H9 (cell line): ENCODE data around the gene NFIX. TPM values are rescaled to one million over a fixed set of nuclear protein-coding genes. Genes with fewer than 3 reads are reported as not detected.
A peak's percentile ranks its signal among the peaks of the same experiment; 100 is the strongest.

ENCODE experiments used
- DNase-seq: peaks from one replicate; pipeline ENCODE4 v3.0.0-alpha.2; 2017
- H2AFZ ChIP-seq: one replicate; pipeline ENCODE4 v1.6.1; 2013; ENCODE audit warnings: mild to moderate bottlenecking, low read length, control low read depth, moderate library complexity
- H2AK5ac ChIP-seq: 2 replicates; pipeline ENCODE4 v1.6.1; 2013; ENCODE audit warnings: low read length, control low read depth, mixed read lengths; ENCODE audit not compliant: insufficient read length
- H2BK120ac ChIP-seq: one replicate; pipeline ENCODE4 v1.6.1; 2013; ENCODE audit warnings: low read depth, mild to moderate bottlenecking, low read length, control low read depth, inconsistent platforms; ENCODE audit not compliant: poor library complexity, severe bottlenecking
- H2BK12ac ChIP-seq: 2 replicates; pipeline ENCODE4 v1.6.1; 2013; ENCODE audit warnings: low read length, control low read depth, mixed read lengths, low read depth; ENCODE audit not compliant: insufficient read length
- H2BK15ac ChIP-seq: 2 replicates; pipeline ENCODE4 v1.6.1; 2013; ENCODE audit warnings: low read depth, low read length, control low read depth
- H2BK20ac ChIP-seq: one replicate; pipeline ENCODE4 v1.6.1; 2013; ENCODE audit warnings: low read depth, mild to moderate bottlenecking, low read length, control low read depth, inconsistent platforms; ENCODE audit not compliant: poor library complexity, severe bottlenecking
- H2BK5ac ChIP-seq: 2 replicates; pipeline ENCODE4 v1.6.1; 2013; ENCODE audit warnings: low read length, control low read depth, mixed read lengths; ENCODE audit not compliant: insufficient read length
- H3K14ac ChIP-seq: 2 replicates; pipeline ENCODE4 v1.6.1; 2013; ENCODE audit warnings: low read length, control low read depth; ENCODE audit not compliant: insufficient read depth
- H3K18ac ChIP-seq: 2 replicates; pipeline ENCODE4 v1.6.1; 2013; ENCODE audit warnings: low read depth, mild to moderate bottlenecking, mixed read lengths, low read length, control low read depth; ENCODE audit not compliant: insufficient read length
- H3K23ac ChIP-seq: 2 replicates; pipeline ENCODE4 v1.6.1; 2013; ENCODE audit warnings: low read length, control low read depth, mixed read lengths, low read depth; ENCODE audit not compliant: insufficient read length
- H3K23me2 ChIP-seq: 2 replicates; pipeline ENCODE4 v1.6.1; 2013; ENCODE audit warnings: low read depth, mild to moderate bottlenecking, mixed read lengths, low read length, control low read depth; ENCODE audit not compliant: insufficient read length, poor library complexity, severe bottlenecking
- H3K27ac ChIP-seq: 2 replicates; pipeline ENCODE4 v1.5.1; 2013; ENCODE audit warnings: low read length, control low read depth, mixed read lengths, low read depth; ENCODE audit not compliant: insufficient read length
- H3K27me3 ChIP-seq: 2 replicates; pipeline ENCODE4 v1.6.1; 2013; ENCODE audit warnings: low read length, control low read depth, inconsistent platforms; ENCODE audit not compliant: insufficient read depth
- H3K4ac ChIP-seq: 2 replicates; pipeline ENCODE4 v1.6.1; 2013; ENCODE audit warnings: low read depth, mild to moderate bottlenecking, control low read depth, inconsistent platforms, low read length, moderate library complexity
- H3K4me1 ChIP-seq: 2 replicates; pipeline ENCODE4 v1.6.1; 2013; ENCODE audit warnings: low read length, control low read depth, inconsistent platforms; ENCODE audit not compliant: insufficient read depth
- H3K4me2 ChIP-seq: 2 replicates; pipeline ENCODE4 v1.6.1; 2013; ENCODE audit warnings: low read length, control low read depth, mixed read lengths; ENCODE audit not compliant: insufficient read length, insufficient read depth
- H3K56ac ChIP-seq: 2 replicates; pipeline ENCODE4 v1.6.1; 2013; ENCODE audit warnings: low read depth, mild to moderate bottlenecking, mixed read lengths, low read length, control low read depth; ENCODE audit not compliant: insufficient read length
- H3K79me1 ChIP-seq: 2 replicates; pipeline ENCODE4 v1.6.1; 2013; ENCODE audit warnings: low read depth, mild to moderate bottlenecking, moderate library complexity, low read length, control low read depth, inconsistent platforms; ENCODE audit not compliant: insufficient read depth, poor library complexity, severe bottlenecking
- H3K79me2 ChIP-seq: 2 replicates; pipeline ENCODE4 v1.6.1; 2013; ENCODE audit warnings: low read length, control low read depth, inconsistent platforms; ENCODE audit not compliant: insufficient read depth
- H3K9ac ChIP-seq: 2 replicates; pipeline ENCODE4 v1.6.1; 2013; ENCODE audit warnings: low read length, control low read depth, mixed read lengths; ENCODE audit not compliant: insufficient read length; ENCODE audit errors: extremely low read depth
- H3K9me3 ChIP-seq: one replicate; pipeline ENCODE4 v1.6.1; 2013; ENCODE audit warnings: low read depth, low read length, inconsistent platforms; ENCODE audit not compliant: control insufficient read depth
- H3T11ph ChIP-seq: one replicate; pipeline ENCODE4 v1.6.1; 2013; ENCODE audit warnings: mild to moderate bottlenecking, low read length, control low read depth, inconsistent platforms
- H4K20me1 ChIP-seq: one replicate; pipeline ENCODE4 v1.6.1; 2013; ENCODE audit not compliant: control insufficient read depth, insufficient read length, insufficient read depth
- H4K5ac ChIP-seq: 2 replicates; pipeline ENCODE4 v1.6.1; 2013; ENCODE audit warnings: low read depth, mild to moderate bottlenecking, mixed read lengths, low read length, control low read depth; ENCODE audit not compliant: insufficient read length
- H4K8ac ChIP-seq: replicated peaks from 2 replicates; pipeline ENCODE4 v1.6.1; 2013; ENCODE audit warnings: low read length, control low read depth, mixed read lengths, low read depth; ENCODE audit not compliant: insufficient read length
- H4K91ac ChIP-seq: 2 replicates; pipeline ENCODE4 v1.6.1; 2013; ENCODE audit warnings: low read depth, mild to moderate bottlenecking, moderate library complexity, mixed read lengths, low read length, control low read depth; ENCODE audit not compliant: insufficient read length
- H3K27ac Mint-ChIP-seq, 3 experiments: 2 replicates in 2 of 3; 3 replicates in 1 of 3; pipeline ENCODE4 v1.8.0; 2020 to 2021; ENCODE audit warnings: mixed read lengths in 3 of 3, mild to moderate bottlenecking in 1 of 3, moderate library complexity in 1 of 3
- H3K27me3 Mint-ChIP-seq: 2 replicates; pipeline ENCODE4 v1.8.0; 2021; ENCODE audit warnings: low read depth, mild to moderate bottlenecking, moderate library complexity, mixed read lengths
- H3K36me3 Mint-ChIP-seq, 3 experiments: 2 replicates in 2 of 3; 3 replicates in 1 of 3; pipeline ENCODE4 v1.8.0; 2020 to 2021; ENCODE audit warnings: low read depth in 3 of 3, mixed read lengths in 3 of 3; ENCODE audit not compliant: insufficient read depth in 1 of 3
- H3K4me1 Mint-ChIP-seq, 2 experiments: 2 replicates each; pipeline ENCODE4 v1.8.0; 2020; ENCODE audit warnings: mixed read lengths in 2 of 2
- H3K4me3 Mint-ChIP-seq, 2 experiments: 2 replicates in 1 of 2; 3 replicates in 1 of 2; pipeline ENCODE4 v1.8.0; 2020 to 2021; ENCODE audit warnings: mild to moderate bottlenecking in 2 of 2, mixed read lengths in 2 of 2, moderate library complexity in 1 of 2
- H3K9me3 Mint-ChIP-seq, 2 experiments: 2 replicates in 1 of 2; 3 replicates in 1 of 2; pipeline ENCODE4 v1.8.0; 2020; ENCODE audit warnings: mild to moderate bottlenecking in 2 of 2, mixed read lengths in 2 of 2, moderate library complexity in 1 of 2
- CTCF ChIP-seq: fragments of 200-600 bp; sonication (generic); conservative IDR thresholded peaks from 3 replicates; pipeline ENCODE4 v1.8.0; 2021; ENCODE audit warnings: antibody characterized with exemption, mild to moderate bottlenecking
- WGBS: extraction: QIAGEN DNeasy Blood & Tissue Kit; methylation state at CpG from one replicate; pipeline ENCODE4 v1.1.7; 2013; ENCODE audit warnings: missing lambda C conversion rate, low lambda C conversion rate, mixed read lengths; ENCODE audit not compliant: insufficient read length; ENCODE audit errors: extremely low coverage; 5-methylcytosine and 5-hydroxymethylcytosine counted together
- total RNA-seq: library from RNA; stranded (reverse); gene quantifications from 2 replicates; pipeline ENCODE4 v1.2.1, GENCODE V29; 2021

NFIX gene
- total RNA-seq, 1 experiment from 2014 or later, result 0.31 TPM

- H3K27ac ChIP-seq, result no peak overlapping the region
Measured at GRCh38 chr19:12995596-12996405, 526 bp downstream of the NFIX start.

More at GRCh38 chr19:12995596-12996405, 526 bp downstream of the NFIX start:
- Mint-ChIP-seq H3K4me3 (peak overlapping the region; percentile 38 to 78; a peak in 4 of 5 replicates), H3K9me3 (peaks cover 2 to 9% of the 10 kb centered on the region in 2 experiments; a peak in 3 of 5 replicates), H3K36me3 (peaks cover 0 to 2% (median 0%) of the 10 kb centered on the region in 3 experiments; a peak in 1 of 7 replicates), H3K27me3 (peaks cover 97% of the 10 kb centered on the region), H3K4me1 (peaks cover 3 to 8% of the 10 kb centered on the region in 2 experiments), H3K27ac (no peak overlapping the region)
- Histone ChIP-seq H4K5ac (no peak overlapping the region), H3K4me2 (no peak overlapping the region), H3K9me3 (no peaks in the 10 kb centered on the region), H3K4me1 (no peaks in the 10 kb centered on the region), H4K91ac (no peak overlapping the region), H4K20me1 (peaks cover 5% of the 10 kb centered on the region), H3K79me2 (no peaks in the 10 kb centered on the region), H3K9ac (no peak overlapping the region), H2AFZ (no peak overlapping the region), H2BK5ac (no peak overlapping the region), H3K27me3 (peaks cover 57% of the 10 kb centered on the region), H3K23ac (no peak overlapping the region), H3K18ac (no peak overlapping the region), H3K14ac (no peak overlapping the region), H2BK120ac (no peak overlapping the region), H2BK20ac (no peak overlapping the region), H4K8ac (no peak overlapping the region), H3K4ac (no peak overlapping the region), H3K56ac (no peak overlapping the region), H2BK15ac (no peak overlapping the region), H2BK12ac (no peak overlapping the region), H3K79me1 (no peaks in the 10 kb centered on the region), H3T11ph (no peak overlapping the region), H3K23me2 (peaks cover 4% of the 10 kb centered on the region), H2AK5ac (no peak overlapping the region)
- no CpG with 5 or more reads among the region's 129 CpGs for WGBS
- no peak for TF ChIP-seq CTCF
- DNase-seq, result no peak
